ENCODE measurements around the gene FTO.

The FTO gene

DNA sequence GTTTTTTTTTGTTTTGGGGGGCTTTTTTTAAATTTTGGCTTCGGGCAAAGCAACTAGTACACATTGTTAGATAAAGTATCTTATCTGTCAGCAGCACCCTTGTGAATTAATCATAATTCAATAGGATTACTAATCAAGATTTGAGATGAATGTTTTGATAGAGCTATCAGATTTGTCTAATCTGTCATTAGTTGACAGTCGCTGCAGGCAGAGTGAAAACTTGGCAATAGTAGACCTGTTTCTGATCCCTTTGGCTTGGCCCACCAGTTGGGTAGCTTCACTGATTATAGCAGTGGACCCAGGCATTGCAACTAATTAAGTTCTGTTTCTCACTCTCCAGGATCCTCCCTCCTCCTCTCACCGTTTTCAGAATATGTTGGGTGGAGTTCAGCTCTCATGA is 324.0 kb downstream of the FTO start:
- intact Hi-C loops (cut with DNase I) = no loop called here
- no peak for DNase-seq

DNA sequence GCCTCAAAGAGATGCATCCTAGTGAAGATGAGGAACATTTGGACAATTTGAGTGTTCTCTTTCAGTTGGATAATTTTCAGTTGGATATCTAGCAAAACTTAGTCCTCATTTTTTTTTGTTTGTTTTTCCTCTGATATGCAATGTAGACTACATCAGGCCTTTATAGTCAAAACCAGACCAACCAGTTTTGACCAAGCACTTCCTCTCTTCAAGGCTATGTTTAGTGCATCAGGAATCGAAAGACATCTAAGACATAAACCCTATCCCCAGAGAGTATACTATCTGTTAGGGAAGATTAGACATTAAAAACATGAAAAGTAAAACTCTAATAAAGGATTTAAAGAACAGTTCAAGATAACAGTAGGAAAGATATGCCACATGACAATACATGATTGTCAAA is 326.5 kb downstream of the FTO start:
- no peak for DNase-seq
- intact Hi-C loops (cut with DNase I) = no loop called here

DNA sequence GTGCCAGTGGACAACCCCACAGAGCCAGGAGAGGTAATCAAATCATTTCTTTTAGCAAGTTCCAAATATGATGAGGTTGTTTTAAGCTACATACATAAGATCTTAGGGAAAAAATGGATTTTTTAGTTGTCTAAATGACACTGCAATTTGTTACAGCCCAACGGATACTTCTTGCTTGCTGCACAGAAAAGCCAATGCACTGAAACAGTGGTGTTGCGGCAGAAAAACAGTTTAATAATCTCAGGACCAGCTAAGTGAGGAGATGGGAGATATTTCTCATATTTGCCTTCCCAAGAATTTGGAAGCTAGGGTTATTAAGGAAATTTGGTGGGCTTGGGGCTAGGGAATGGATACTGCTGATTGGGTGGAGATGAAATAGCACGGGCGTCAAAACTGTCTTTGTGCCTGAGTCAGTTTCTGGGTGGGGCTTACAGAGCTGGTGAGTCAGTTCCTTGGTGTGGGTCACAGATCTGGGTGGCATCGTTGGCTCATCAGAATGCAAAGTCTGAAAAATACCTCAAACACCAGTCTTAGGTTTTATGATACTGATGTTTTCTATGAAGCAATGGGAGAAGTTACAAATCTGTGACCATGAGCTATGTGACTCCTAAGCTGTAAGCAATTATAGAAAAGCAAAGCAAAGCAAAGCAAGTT is 327.3 kb downstream of the FTO start:
- intact Hi-C loops (cut with DNase I) = no loop called here
- no peak for DNase-seq

DNA sequence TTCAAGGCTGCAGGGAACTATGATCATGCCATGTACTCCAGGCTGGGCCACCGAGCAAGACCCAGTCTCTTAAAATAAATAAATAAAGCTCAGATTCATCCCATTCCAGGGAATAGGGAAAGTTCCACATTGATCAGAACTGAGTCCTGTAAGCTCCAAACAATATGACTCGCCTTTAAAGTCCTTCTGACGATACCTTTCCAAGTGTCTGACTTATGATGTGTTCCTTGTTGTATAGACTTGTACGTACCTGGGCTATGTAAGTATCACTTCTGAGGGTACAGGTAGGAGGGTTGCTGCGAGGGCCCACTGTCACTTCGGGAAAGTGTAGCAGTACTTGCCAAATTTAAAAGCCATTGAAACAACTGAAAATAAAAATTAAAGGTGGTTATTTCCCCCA is 329.8 kb downstream of the FTO start:
- intact Hi-C loops (cut with DNase I) = no loop called here

DNA sequence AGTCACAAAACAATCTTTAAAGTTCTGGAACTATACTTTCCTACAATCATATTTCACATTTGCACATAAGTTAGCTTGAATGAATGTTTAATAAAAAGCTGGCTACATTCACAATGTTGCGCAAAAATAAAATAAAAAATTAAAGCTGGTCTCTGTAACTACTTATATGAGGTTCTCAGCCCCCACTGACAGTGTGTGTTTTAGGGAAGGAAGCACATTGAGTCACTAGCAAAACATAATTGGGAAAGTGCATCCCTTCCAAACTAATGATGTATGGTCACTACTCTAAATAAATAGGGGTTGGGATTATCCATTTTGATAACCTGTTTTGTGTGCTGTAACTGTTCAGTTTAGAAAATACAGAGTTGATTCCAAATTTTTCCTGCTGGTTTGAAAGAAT is 330.7 kb downstream of the FTO start:
- intact Hi-C loops (cut with DNase I) = no loop called here
- DNase-seq = no peak

More for the DNA sequence above, 329.8 kb downstream of the FTO start:
- no peak for DNase-seq

- no peak for DNase-seq
- intact Hi-C loops (cut with DNase I) = no loop called here
Observed at GRCh38 chr16:54040480-54040879, 336.5 kb downstream of the FTO start.

- intact Hi-C loops (cut with DNase I) = no loop called here
- no peak for DNase-seq
Observed at GRCh38 chr16:54040975-54041374, 337.0 kb downstream of the FTO start.

DNA sequence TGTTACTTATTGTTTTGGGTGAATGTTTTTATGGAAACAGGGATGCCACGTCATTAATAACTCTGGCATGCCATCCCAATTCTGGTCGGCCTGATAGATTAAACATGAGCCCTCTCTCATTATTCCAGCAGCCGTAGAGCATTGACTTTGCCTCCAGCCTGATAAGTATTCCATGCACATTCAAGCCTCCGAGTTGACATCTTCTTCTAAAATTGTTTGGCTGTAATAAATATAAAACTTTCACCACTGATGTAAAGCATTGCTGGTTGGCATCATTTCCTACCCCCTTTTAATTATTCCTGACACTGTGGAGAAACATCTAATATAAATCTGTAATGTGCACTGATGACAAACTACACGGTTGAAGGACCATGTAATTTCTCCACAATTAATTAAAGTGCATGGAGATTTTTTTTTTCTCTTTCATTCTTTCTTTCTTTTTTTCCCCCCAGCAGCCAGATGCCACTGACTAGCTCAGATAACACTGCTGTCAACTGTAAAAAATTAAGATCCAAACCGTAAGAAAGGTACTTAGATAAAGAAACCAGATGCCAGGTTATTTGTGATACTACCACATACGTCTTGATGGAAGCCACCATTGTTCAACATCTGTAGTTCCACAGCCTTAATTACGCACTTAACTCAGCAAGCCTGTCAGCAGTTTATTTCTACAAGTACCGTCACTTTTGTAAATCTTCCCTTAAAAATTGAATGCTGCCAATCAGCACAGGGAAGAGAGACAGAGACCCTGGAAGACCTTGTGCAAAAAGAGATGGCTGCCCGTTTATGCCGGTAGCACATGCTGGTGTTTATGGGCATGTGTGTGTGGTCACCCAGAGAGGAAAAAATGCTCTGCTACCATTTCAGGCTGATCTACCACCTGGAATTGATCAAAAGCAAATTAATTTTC is 344.9 kb downstream of the FTO start:
- no peak for DNase-seq
- intact Hi-C loops (cut with DNase I) = no loop called here

DNA sequence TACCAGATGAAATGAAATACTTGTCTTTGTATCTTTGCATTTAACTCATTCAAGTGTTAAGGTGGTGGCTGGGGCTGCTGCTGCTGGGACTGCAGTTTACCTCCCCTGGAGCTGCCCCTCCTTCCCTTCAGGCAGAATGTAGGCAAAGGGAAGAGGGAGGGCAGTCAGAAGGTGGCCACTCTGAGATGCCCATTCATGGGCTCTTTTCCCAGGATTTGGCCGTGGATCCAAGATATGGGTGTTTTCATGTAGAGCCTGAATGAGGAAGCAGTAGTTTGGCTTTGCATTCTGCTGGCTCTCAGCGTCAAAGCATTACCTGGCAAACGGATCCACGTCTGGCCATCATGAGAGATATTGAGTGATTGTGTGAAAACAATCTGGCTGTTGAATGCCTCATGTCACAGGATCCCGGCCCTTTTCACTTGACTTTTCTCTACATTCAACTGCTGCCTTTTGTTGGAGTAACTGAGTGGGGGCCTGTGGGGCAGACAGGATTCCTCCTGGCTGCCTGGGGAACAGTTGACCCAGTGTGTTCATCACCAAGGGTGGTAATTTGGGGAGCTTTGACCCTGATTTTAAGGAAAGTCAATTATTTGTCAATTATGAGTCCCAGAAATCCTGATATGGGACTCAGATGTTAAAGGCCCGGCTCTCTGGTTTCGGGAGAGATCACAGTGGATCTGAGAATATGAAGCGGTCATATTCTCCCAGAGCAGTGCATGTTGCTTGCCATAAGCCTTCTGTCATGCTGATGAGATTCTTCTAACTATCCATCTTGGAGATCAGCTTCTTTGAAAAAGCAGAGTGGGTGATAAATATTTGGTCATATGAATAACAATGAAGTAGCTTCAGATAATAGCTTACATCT is 345.9 kb downstream of the FTO start:
- intact Hi-C loops (cut with DNase I) = no loop called here
- DNase-seq = no peak

GRCh38 chr16:54050459-54051210 is 346.7 kb downstream of the FTO start:
- no peak for DNase-seq
- intact Hi-C loops (cut with DNase I) = no loop called here

DNA sequence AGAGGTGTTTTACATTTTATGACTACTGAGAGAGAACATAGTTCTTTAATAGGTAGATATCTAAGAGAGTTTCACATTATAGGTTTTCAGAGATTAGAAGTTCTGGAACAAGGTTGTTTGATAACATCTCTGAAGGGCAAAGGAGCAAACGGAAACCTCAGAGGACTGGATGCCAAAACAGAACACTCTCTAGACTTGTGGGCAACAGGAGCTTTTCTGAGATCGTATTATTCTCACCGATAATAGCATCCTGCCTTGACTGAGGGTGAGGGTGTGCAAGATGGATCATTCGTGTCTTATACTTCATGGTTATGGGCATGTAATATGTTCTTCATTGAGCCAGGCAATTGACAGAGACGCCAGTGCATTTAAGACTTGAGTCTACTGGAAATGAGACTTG is 347.9 kb downstream of the FTO start:
- no peak for DNase-seq
- intact Hi-C loops (cut with DNase I) = no loop called here

DNA sequence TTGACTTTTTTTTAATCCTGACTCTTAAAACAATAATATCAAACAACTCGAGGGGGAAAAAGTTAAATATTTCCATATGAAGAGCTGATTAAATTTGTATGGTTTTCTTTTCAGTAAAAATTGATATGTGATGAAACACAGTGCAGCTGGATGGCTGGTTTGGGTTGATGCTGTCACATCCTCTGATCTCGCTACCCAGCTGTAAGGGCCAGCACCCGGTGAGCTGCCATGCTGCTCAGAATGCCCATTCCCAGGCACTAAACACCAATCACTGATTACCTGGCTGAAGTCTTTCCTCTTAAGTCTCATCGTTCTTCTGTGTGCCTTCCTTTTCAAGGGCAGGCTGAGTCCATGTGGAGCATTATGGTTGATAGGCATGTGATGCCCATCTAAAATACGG is 348.3 kb downstream of the FTO start:
- DNase-seq = no peak
- intact Hi-C loops (cut with DNase I) = no loop called here

GRCh38 chr16:54053891-54054820 is 350.2 kb downstream of the FTO start:
- intact Hi-C loops (cut with DNase I) = no loop called here
- DNase-seq = no peak

DNA sequence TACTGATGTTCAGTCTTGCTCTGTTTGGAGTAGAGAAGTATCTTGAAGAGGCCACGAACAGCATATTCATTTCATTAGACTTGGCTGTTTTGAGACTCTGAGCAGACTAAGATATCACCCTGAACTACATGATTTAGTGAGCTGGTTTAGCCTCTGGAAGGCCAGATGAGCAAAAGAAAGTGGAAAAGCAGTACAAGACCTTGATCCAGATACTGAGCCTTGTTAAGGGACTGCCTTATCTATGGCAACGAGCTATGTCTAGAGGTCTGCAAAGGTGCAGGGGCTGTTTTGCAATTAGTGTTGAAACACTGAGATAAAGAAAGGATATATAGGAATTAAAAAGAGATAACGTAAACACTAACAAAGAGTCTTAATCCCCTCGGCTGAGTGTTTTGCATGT is 351.2 kb downstream of the FTO start:
- intact Hi-C loops (cut with DNase I) = no loop called here

DNA sequence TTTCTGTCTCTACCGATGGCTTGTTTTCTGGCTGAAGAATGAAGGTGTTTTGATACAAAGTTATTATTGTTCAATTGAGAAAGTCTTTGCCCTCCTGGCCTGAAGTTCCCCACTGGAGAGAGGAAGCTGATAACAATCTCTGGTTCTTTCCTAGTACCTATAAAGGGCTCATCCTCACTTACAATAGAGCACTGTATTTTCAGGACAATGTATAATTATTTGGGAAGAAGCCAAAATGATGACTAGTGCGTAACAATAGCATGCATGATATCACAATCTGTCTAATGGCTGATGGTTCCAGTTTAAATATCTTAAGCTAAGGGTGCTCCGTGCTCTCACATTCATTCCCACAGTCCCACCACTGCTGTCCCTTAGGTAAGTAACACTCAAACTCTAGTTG is 351.9 kb downstream of the FTO start:
- no peak for DNase-seq
- intact Hi-C loops (cut with DNase I) = no loop called here

More for the DNA sequence above, 351.2 kb downstream of the FTO start:
- no peak for DNase-seq

- intact Hi-C loops (cut with DNase I) = no loop called here
- no peak for DNase-seq
Observed at GRCh38 chr16:54056921-54057320, 353.0 kb downstream of the FTO start.

DNA sequence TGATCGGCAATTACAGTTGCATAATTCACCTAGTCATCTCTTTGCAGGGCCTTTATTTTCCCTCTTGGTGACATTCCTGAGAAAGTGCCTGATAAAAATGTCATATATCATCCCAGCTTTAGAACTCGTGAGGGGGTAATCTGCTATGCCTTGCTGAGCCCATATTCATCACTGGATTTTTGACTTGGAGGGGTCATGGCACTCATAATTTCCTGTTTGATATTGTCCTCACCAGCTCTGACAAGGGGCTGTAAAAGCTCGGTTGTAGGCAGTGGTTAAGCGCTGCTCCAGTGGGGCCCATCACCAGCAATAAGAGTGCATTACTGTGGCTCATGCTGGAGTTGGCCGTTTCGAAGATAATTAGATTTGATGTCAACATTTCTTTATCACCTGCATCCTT is 355.4 kb downstream of the FTO start:
- no peak for DNase-seq
- intact Hi-C loops (cut with DNase I) = no loop called here

GRCh38 chr16:54060599-54061421 is 356.9 kb downstream of the FTO start:
- DNase-seq = no peak

More at GRCh38 chr16:54060599-54061421, 356.9 kb downstream of the FTO start:
- intact Hi-C loops (cut with DNase I) = no loop called here

All from posterior cingulate gyrus (tissue), 11 donors.